ENCODE measurements around the gene USP25.

DNA sequence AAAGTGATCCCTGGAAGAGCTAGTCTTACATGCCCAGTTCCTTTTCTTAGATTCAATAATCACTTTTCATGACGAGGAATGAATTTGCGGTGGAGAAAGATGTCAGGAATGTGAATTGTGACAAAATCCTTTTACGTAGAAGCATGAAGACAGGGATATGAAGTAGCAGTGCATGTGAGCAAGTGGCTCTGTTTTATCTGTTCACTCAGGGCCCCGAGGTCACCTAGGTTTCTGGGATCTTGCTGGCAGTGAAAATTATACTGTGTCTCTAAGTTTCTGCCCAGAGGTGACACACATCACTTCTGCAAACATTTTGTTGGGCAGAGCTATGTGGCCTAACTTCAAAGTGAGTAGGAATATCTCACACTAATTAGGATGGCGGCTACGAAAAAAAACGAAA, 79.3 kb downstream of the USP25 start:
- TF ChIP-seq POLR2A (IDR thresholded peaks at IDR 0.05) = no peak
- TF ChIP-seq CTCF (IDR thresholded peaks at IDR 0.05) = no peak

Measured in testis (tissue), 2 donors.